AG04449 (cell line): ENCODE results near the gene UBQLN4.

Source experiments
- CTCF ChIA-PET: fragments of 350-600 bp; formaldehyde crosslinking; extraction: SDS; loops from one replicate; lab custom pipeline; 2021; ENCODE audit warnings: antibody characterized with exemption; lab: Yijun Ruan, JAX
- POLR2A ChIA-PET: fragments of 400-600, 350-600 bp; formaldehyde crosslinking; extraction: SDS; loops from one replicate; lab custom pipeline; 2020; ENCODE audit warnings: antibody characterized with exemption, inconsistent platforms; lab: Yijun Ruan, JAX
- DNase-seq: peaks from one replicate; pipeline ENCODE4 v3.0.0-alpha.2; 2010; ENCODE audit warnings: low read depth, low spot score
- H3K4me3 ChIP-seq: 2 replicates; pipeline ENCODE4 v1.5.1; 2011; ENCODE audit warnings: low read depth, mild to moderate bottlenecking, control low read depth, low read length
- TF ChIP-seq, protein P1 (sequence below): IDR thresholded peaks from one replicate; pipeline ENCODE4 v1.5.1; 2011; ENCODE audit warnings: mild to moderate bottlenecking, moderate library complexity, low read length, control low read depth, inconsistent platforms; ENCODE audit not compliant: insufficient read depth; ENCODE audit errors: missing control alignments

Gene UBQLN4

DNA sequence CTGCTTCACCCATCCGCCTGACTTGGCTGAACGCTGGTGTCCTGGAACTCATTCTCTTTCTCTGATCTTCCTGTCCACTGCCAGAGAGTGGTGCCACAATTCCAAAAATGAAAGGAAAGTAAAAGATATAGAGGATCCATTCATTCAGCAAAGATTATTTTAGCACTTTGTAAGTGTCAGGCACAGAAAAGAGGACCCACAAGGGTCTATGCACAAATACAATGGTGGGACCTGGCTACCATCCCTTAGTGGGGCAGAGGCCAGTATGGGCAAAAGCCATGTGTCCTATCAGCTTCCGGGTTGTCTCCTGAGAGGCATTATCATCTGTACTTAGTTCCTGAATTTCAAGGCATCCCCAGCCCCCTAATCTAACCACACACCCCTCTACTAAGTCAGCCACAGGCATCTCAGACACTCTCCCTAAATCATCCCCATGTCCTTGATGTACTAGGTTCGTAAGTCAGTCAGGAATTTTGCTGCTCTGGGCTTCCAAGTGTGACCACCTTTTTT, 51.9 kb downstream of the UBQLN4 start:
- ChIA-PET POLR2A (interaction anchor here (0.6 kb wide), 1 partner anchor 25 kb away, joined by 4 read pairs; no protein-coding TSS in a partner anchor), CTCF (interaction anchor here (1.2 to 2.9 kb wide), 6 partner anchors 11 to 358 kb away, joined by 3 to 16 read pairs (median 4); no protein-coding TSS in a partner anchor)
- H3K4me3 ChIP-seq = no peak overlapping the region
- TF ChIP-seq, protein P1, sequence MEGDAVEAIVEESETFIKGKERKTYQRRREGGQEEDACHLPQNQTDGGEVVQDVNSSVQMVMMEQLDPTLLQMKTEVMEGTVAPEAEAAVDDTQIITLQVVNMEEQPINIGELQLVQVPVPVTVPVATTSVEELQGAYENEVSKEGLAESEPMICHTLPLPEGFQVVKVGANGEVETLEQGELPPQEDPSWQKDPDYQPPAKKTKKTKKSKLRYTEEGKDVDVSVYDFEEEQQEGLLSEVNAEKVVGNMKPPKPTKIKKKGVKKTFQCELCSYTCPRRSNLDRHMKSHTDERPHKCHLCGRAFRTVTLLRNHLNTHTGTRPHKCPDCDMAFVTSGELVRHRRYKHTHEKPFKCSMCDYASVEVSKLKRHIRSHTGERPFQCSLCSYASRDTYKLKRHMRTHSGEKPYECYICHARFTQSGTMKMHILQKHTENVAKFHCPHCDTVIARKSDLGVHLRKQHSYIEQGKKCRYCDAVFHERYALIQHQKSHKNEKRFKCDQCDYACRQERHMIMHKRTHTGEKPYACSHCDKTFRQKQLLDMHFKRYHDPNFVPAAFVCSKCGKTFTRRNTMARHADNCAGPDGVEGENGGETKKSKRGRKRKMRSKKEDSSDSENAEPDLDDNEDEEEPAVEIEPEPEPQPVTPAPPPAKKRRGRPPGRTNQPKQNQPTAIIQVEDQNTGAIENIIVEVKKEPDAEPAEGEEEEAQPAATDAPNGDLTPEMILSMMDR = no peak
- DNase-seq = no peak

DNA sequence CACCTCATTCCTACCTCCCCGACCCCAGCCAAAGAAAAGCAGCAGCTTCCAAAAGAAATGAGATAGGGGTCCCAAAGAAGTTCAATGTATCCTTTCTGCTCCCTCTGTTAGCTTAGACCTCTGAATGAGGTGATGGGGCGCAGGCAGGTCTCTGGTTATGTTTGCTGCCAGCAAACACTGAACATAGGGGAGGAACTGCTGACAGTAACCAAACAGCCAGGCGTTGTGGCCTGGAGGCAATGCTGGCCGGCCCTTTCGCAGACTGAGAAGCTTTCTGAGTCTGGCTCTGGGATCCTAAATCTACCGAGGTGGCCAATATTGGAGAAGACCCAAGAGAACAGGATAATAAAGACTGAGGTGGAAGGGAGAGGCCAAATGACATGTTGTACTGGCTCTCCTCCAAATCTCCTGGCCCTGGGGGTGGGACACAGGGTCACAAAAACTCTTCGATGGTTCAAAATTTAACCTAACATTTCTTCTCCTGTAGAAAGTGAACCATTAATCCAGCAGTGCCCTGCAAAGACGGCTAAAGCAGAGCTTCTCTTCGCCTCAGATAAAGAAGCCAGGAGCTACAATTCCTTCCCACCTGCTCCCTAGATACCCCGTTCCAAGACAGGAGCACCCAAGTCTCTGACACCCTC, 52.5 kb downstream of the UBQLN4 start:
- ChIA-PET POLR2A (no interaction called here), CTCF (interaction anchor here (0.8 to 2.9 kb wide), 7 partner anchors 10 to 358 kb away, joined by 3 to 16 read pairs (median 3); no protein-coding TSS in a partner anchor)
- TF ChIP-seq, protein P1 = no peak
- no peak overlapping the region for H3K4me3 ChIP-seq
- DNase-seq = no peak

DNA sequence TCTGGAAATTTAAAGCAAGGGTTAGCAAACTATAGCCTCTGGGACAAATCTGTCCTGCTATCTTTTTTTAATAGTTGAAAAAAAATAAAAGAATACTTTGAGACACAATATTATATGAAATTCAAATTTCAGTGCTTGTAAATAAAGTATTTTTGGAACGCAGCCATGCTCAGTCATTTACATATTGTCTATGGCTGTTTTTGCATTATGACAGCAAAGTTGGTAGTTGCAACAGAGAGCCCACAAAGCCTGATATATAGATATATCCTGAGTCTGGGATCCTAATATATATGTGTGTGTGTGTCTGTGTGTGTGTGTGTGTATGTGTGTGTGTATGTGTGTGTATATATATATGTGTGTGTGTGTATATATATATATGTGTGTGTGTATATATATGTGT, 53.6 kb downstream of the UBQLN4 start:
- no peak for DNase-seq
- POLR2A ChIA-PET = no interaction called here
- CTCF ChIA-PET = interaction anchor here (1.8 to 2.9 kb wide), 2 partner anchors 11 to 66 kb away, joined by 6 to 16 read pairs; no protein-coding TSS in a partner anchor
- no peak overlapping the region for H3K4me3 ChIP-seq
- TF ChIP-seq, protein P1 = no peak

DNA sequence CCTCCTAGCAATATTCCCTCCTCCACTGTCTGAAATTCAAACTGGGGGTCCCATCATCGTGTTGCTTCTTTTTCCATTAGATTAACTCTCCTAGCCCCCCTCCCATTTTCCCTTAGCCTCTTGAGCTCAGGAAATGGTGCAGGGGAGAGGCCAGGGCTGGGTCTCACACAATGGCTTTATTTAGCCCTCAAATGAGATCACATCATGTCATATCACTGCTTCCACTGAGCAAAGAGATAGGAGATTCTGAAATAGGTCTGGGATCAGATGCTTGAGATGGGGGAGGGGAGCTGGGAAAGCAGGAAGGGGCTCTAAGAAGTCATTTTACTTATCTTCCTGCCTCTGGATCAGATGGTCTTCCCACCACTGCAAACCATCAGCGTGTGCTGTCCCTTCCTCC, 57.4 kb downstream of the UBQLN4 start:
- H3K4me3 ChIP-seq = no peak overlapping the region
- TF ChIP-seq, protein P1 = no peak
- POLR2A ChIA-PET = no interaction called here
- CTCF ChIA-PET = interaction anchor here (1.4 to 2.1 kb wide), 3 partner anchors 11 to 58 kb away, joined by 3 to 7 read pairs (median 5); no protein-coding TSS in a partner anchor
- DNase-seq = no peak

DNA sequence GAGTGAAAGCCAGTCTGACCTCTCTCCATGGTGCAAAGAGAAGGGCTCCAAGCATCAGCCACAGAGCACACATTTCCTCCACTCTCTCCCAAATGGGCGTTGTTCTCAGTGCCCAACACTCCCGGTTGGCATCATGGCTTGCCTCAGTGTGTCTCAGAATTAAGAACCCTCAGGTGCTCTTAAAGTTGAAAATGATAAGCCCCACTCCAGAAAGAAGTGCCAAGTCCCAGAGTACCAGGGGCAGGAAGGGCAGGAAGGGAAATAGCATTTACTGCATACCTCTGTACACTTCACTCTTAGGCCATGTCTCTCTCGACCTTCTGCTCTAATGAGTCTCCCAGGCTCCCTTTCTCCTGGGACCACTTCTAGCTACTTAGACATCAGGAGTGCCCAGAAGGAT, 60.0 kb downstream of the UBQLN4 start:
- TF ChIP-seq, protein P1 = no peak
- no peak overlapping the region for H3K4me3 ChIP-seq
- DNase-seq = no peak
- CTCF ChIA-PET = interaction anchor here (6.4 kb wide), 1 partner anchor 56 kb away, joined by 102 read pairs; no protein-coding TSS in a partner anchor
- POLR2A ChIA-PET = no interaction called here

DNA sequence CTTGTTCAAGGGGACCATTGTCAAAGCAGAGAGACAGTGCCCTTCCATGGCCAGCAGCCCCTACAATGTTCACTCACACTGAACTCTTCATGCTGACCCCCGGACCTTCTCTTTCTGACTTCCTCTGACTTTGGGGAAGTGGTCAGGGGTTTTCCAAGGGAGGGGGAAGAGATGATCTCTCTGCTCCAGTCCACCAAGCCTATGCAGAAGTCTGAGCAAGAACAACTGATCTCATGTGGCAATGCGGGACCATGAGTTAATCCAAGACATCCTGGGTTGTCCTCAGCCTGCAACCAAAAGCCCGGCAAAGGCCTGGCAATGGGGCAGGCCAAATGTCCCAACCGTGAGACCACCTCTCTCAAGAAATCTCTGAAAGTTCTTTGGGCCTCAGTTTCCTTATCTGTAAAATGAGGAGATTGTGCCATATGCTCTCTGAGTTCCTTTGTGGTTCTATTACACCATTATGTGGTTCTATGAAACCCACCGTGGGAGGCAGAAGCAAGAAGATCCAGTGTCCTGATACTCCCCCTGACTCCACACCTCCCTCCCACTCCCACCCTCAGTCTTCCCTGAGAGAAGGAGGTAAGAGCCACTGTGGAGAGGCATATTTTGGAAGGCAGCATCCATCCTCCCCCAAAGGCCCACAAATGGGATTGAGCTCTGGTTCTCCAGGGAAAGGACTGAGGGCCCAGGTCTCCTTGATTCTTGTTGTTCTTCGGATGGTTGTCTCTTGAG, 63.4 kb downstream of the UBQLN4 start:
- POLR2A ChIA-PET = interaction anchor here (0.6 to 1.0 kb wide), 2 partner anchors 12 to 52 kb away, joined by 3 read pairs; partner anchors contain the start of gene ARHGEF2
- CTCF ChIA-PET = interaction anchor here (0.6 to 6.4 kb wide), 41 partner anchors 9 to 716 kb away, joined by 3 to 102 read pairs (median 5); partner anchors contain the start of genes ARHGEF2, KHDC4 and SSR2
- no peak overlapping the region for H3K4me3 ChIP-seq
- no peak for DNase-seq
- TF ChIP-seq, protein P1 = no peak
